A673 (cell line): ENCODE results near the gene LPAR6. TPM values are rescaled to one million over a fixed set of nuclear protein-coding genes. Genes with fewer than 3 reads are reported as not detected.
A peak's percentile ranks its signal among the peaks of the same experiment; 100 is the strongest.

ENCODE experiments used
- BruUV-seq: library from RNA; stranded (reverse); fragments of 400-500 nt; replicated peaks from 2 replicates; lab custom pipeline; 2021; lab: Mats Ljungman, UMichigan
- CTCF ChIA-PET: fragments of 300-600 bp; sonication (Branson Sonifier 250); formaldehyde crosslinking; loops from one replicate; lab custom pipeline; 2022; ENCODE audit warnings: antibody characterized with exemption; lab: Charles Lee
- POLR2A ChIA-PET: fragments of 300-600 bp; sonication (Branson Sonifier 250); formaldehyde crosslinking; loops from one replicate; lab custom pipeline; 2022; ENCODE audit warnings: antibody characterized with exemption; ENCODE audit not compliant: low non-redundant PET; lab: Charles Lee
- DNase-seq: peaks from one replicate; pipeline ENCODE4 v3.0.0-alpha.2; 2015; ENCODE audit warnings: low spot score
- H3K27ac ChIP-seq: fragments of 200-600 bp; sonication (generic); 2 replicates; pipeline ENCODE4 v1.5.1; 2016; ENCODE audit warnings: mixed run types, low read depth, mild to moderate bottlenecking, mixed read lengths, antibody characterized with exemption, low read length; ENCODE audit not compliant: poor library complexity, severe bottlenecking
- H3K27me3 ChIP-seq: fragments of 200-600 bp; sonication (generic); replicated peaks from 2 replicates; pipeline ENCODE4 v1.6.1; 2017; ENCODE audit warnings: mixed run types, low read depth, mild to moderate bottlenecking, mixed read lengths, antibody characterized with exemption, low read length; ENCODE audit not compliant: insufficient read depth, poor library complexity
- H3K36me3 ChIP-seq: fragments of 200-600 bp; sonication (generic); 2 replicates; pipeline ENCODE4 v1.6.1; 2016; ENCODE audit warnings: mixed run types, mild to moderate bottlenecking, mixed read lengths, antibody characterized with exemption, low read length; ENCODE audit not compliant: insufficient read depth, poor library complexity, severe bottlenecking
- H3K4me1 ChIP-seq: fragments of 200-600 bp; sonication (generic); 2 replicates; pipeline ENCODE4 v1.6.1; 2017; ENCODE audit warnings: mixed run types, mild to moderate bottlenecking, mixed read lengths, antibody characterized with exemption, low read length; ENCODE audit not compliant: insufficient read depth, poor library complexity, severe bottlenecking
- H3K4me3 ChIP-seq: fragments of 200-600 bp; sonication (generic); 2 replicates; pipeline ENCODE4 v1.5.1; 2016; ENCODE audit warnings: low read depth, mixed run types, mild to moderate bottlenecking, mixed read lengths, low read length; ENCODE audit not compliant: poor library complexity, severe bottlenecking
- H3K9me3 ChIP-seq: fragments of 200-600 bp; sonication (generic); 2 replicates; pipeline ENCODE4 v1.6.1; 2016; ENCODE audit warnings: mixed run types, low read depth, mild to moderate bottlenecking, mixed read lengths, antibody characterized with exemption, low read length; ENCODE audit not compliant: poor library complexity, severe bottlenecking
- CTCF ChIP-seq: fragments of 300-800, 200-600 bp; sonication (generic); conservative IDR thresholded peaks from 2 replicates; pipeline ENCODE4 v1.5.1; 2017; ENCODE audit warnings: low read depth, mild to moderate bottlenecking, antibody characterized with exemption, low read length, moderate library complexity, mixed read lengths
- EZH2 ChIP-seq: fragments of 200-600 bp; sonication (generic); IDR thresholded peaks from 2 replicates; pipeline ENCODE4 v1.6.1; 2017; ENCODE audit warnings: borderline replicate concordance, low read depth, mild to moderate bottlenecking, mixed read lengths, antibody characterized with exemption, low read length; ENCODE audit not compliant: poor library complexity, severe bottlenecking
- intact Hi-C: fragments of 100-400 bp; cut with micrococcal nuclease; formaldehyde crosslinking; loops from one replicate; pipeline ENCODE4 v1.10.0; 2022; ENCODE audit not compliant: unreplicated experiment
- total RNA-seq: library from RNA; stranded (reverse); gene quantifications from 2 replicates; pipeline ENCODE4 v1.2.3, GENCODE V29; 2021

Gene LPAR6
- total RNA-seq, 1 experiment from 2014 or later, result 6.7 TPM

GRCh38 chr13:48403913-48404312 is 9.0 kb downstream of the LPAR6 start:
- no TSS peak for BruUV-seq
- ChIA-PET POLR2A (no interaction called here), CTCF (no interaction called here)
- intact Hi-C loops, result no loop called here
- H3K4me1 ChIP-seq, result peaks cover 22% of the 10 kb centered on the region
- no peaks in the 10 kb centered on the region for H3K36me3 ChIP-seq
- no peaks in the 10 kb centered on the region for H3K9me3 ChIP-seq
- no peak overlapping the region for H3K4me3 ChIP-seq
- H3K27me3 ChIP-seq, result no peaks in the 10 kb centered on the region
- DNase-seq, result no peak
- no peak overlapping the region for H3K27ac ChIP-seq
- TF ChIP-seq EZH2, result no peak
- TF ChIP-seq CTCF, result no peak

GRCh38 chr13:48403151-48403631 is 9.7 kb downstream of the LPAR6 start:
- Histone ChIP-seq H3K4me3 (no peak overlapping the region), H3K27me3 (no peaks in the 10 kb centered on the region), H3K4me1 (peaks cover 22% of the 10 kb centered on the region), H3K36me3 (no peaks in the 10 kb centered on the region), H3K27ac (no peak overlapping the region), H3K9me3 (no peaks in the 10 kb centered on the region)
- TF ChIP-seq EZH2, result no peak
- TF ChIP-seq CTCF, result no peak
- peak; percentile 6 for DNase-seq
- POLR2A ChIA-PET, result no interaction called here
- CTCF ChIA-PET, result no interaction called here
- intact Hi-C loops, result no loop called here
- no TSS peak for BruUV-seq

GRCh38 chr13:48402325-48402932 is 10.5 kb downstream of the LPAR6 start:
- DNase-seq, result no peak
- ChIA-PET POLR2A (no interaction called here), CTCF (no interaction called here)
- no peak overlapping the region for H3K4me3 ChIP-seq
- no peaks in the 10 kb centered on the region for H3K27me3 ChIP-seq
- no peaks in the 10 kb centered on the region for H3K9me3 ChIP-seq
- H3K4me1 ChIP-seq, result peaks cover 22% of the 10 kb centered on the region
- TF ChIP-seq CTCF (no peak), EZH2 (no peak)
- H3K27ac ChIP-seq, result no peak overlapping the region
- BruUV-seq, result no TSS peak
- H3K36me3 ChIP-seq, result no peaks in the 10 kb centered on the region
- intact Hi-C loops, result no loop called here
